A549 (cell line): ENCODE measurements around the gene RELL2. TPM values are rescaled to one million over a fixed set of nuclear protein-coding genes. Genes with fewer than 3 reads are reported as not detected.

ENCODE experiments used
- ATAC-seq, 2 experiments: fragments of 200-7000 bp in 1 of 2; fragments of >200 bp in 1 of 2; cut with Nextera tagmentation in 1 of 2; cut with Tn5 transposase in 1 of 2; 3 replicates each; pipeline versions ENCODE4 v1.8.0 to v1.9.1; 2018 to 2020; ENCODE audit warnings: mild to moderate bottlenecking in 1 of 2, moderate library complexity in 1 of 2
- CTCF ChIA-PET: fragments of 300-600 bp; sonication (Branson Sonifier 250); formaldehyde crosslinking; extraction: SDS; loops from one replicate; lab custom pipeline; 2021; ENCODE audit warnings: antibody characterized with exemption, inconsistent platforms; lab: Yijun Ruan, JAX
- POLR2A ChIA-PET: fragments of 350-600 bp; formaldehyde crosslinking; extraction: SDS; loops from one replicate; lab custom pipeline; 2021; ENCODE audit warnings: antibody characterized with exemption, inconsistent platforms; lab: Yijun Ruan, JAX
- DNase-seq, 2 experiments: peaks; one replicate each; pipeline versions ENCODE4 v3.0.0 to v3.0.0-alpha.2; 2011 to 2016; ENCODE audit warnings: low read depth in 1 of 2, low spot score in 1 of 2
- FAIRE-seq: peaks from 2 replicates; lab custom pipeline; 2011; peaks lifted over from hg19 to GRCh38; lab: Jason Lieb, UNC
- H3K27ac ChIP-seq, 2 experiments: fragments of >200 bp; sonication (Bioruptor Twin); formaldehyde crosslinking; 3 replicates each; pipeline ENCODE4 v1.5.1; 2016 to 2017
- H3K4me1 ChIP-seq: fragments of >200 bp; sonication (Bioruptor Twin); formaldehyde crosslinking; 3 replicates; pipeline ENCODE4 v1.6.1; 2016
- H3K4me2 ChIP-seq: fragments of >200 bp; sonication (Bioruptor Twin); formaldehyde crosslinking; 3 replicates; pipeline ENCODE4 v1.6.1; 2016
- H3K4me3 ChIP-seq: fragments of >200 bp; sonication (Bioruptor Twin); formaldehyde crosslinking; 3 replicates; pipeline ENCODE4 v1.5.1; 2016
- H3K9me3 ChIP-seq: fragments of >200 bp; sonication (Bioruptor Twin); formaldehyde crosslinking; 3 replicates; pipeline ENCODE4 v1.6.1; 2016
- CBX8 ChIP-seq: fragments of 200-600 bp; sonication (generic); IDR thresholded peaks from 2 replicates; pipeline ENCODE4 v1.6.1; 2016
- EHMT2 ChIP-seq: fragments of 200-600 bp; sonication (generic); IDR thresholded peaks from 2 replicates; pipeline ENCODE4 v1.6.1; 2016; ENCODE audit warnings: antibody characterized with exemption, low read depth, mild to moderate bottlenecking, moderate library complexity
- ESRRA ChIP-seq: fragments of 150-350 bp; IDR thresholded peaks from 2 replicates; pipeline ENCODE4 v1.6.1; 2014; ENCODE audit warnings: mild to moderate bottlenecking, low read length, borderline replicate concordance
- FOSB ChIP-seq: fragments of 250-450 bp; sonication (Bioruptor Pico); IDR thresholded peaks from 2 replicates; pipeline ENCODE4 v1.5.0; 2020; ENCODE audit warnings: mild to moderate bottlenecking, moderate library complexity
- FOSL2 ChIP-seq, 2 experiments: fragments of 450-650 bp in 1 of 2; fragments of >200 bp in 1 of 2; sonication (Bioruptor Twin) in 1 of 2; formaldehyde crosslinking; IDR thresholded peaks; 2 replicates each; pipeline versions ENCODE4 v1.5.0 to v1.6.1; 2016 to 2020; ENCODE audit warnings: mild to moderate bottlenecking in 1 of 2, moderate library complexity in 1 of 2
- GATA3 ChIP-seq: IDR thresholded peaks from 2 replicates; pipeline ENCODE4 v1.6.1; 2012; ENCODE audit warnings: borderline replicate concordance
- HEYL ChIP-seq: fragments of 250-450 bp; sonication (Bioruptor Pico); IDR thresholded peaks from 2 replicates; pipeline ENCODE4 v1.8.0; 2021; ENCODE audit warnings: mild to moderate bottlenecking, moderate library complexity
- HOXB13 ChIP-seq: fragments of 250-450 bp; sonication (Bioruptor Pico); IDR thresholded peaks from 2 replicates; pipeline ENCODE4 v1.5.0; 2020; ENCODE audit warnings: low read depth, mild to moderate bottlenecking, moderate library complexity
- JUNB ChIP-seq: fragments of >200 bp; sonication (Bioruptor Twin); formaldehyde crosslinking; IDR thresholded peaks from 2 replicates; pipeline ENCODE4 v1.6.1; 2016
- RAD21 ChIP-seq, 2 experiments: fragments of >200 bp in 1 of 2; sonication (Bioruptor Twin) in 1 of 2; formaldehyde crosslinking in 1 of 2; IDR thresholded peaks in 1 of 2; conservative IDR thresholded peaks in 1 of 2; 2 replicates in 1 of 2; 3 replicates in 1 of 2; pipeline ENCODE4 v1.6.1; 2012 to 2018; ENCODE audit warnings: inconsistent platforms in 1 of 2
- RFX5 ChIP-seq: fragments of 450-650 bp; IDR thresholded peaks from 2 replicates; pipeline ENCODE4 v1.7.1; 2014; ENCODE audit warnings: antibody characterized with exemption, mild to moderate bottlenecking, moderate library complexity
- SREBF2 ChIP-seq: fragments of 450-650 bp; IDR thresholded peaks from 2 replicates; pipeline ENCODE4 v1.6.1; 2014; ENCODE audit warnings: mild to moderate bottlenecking, moderate library complexity
- ZFP36 ChIP-seq: fragments of 450-650 bp; IDR thresholded peaks from 2 replicates; pipeline ENCODE4 v1.6.1; 2014; ENCODE audit warnings: borderline replicate concordance; ENCODE audit not compliant: partially characterized antibody
- WGBS: methylation state at CpG from one replicate; pipeline ENCODE4 v1.1.6; 2017; ENCODE audit errors: missing lambda C conversion rate; 5-methylcytosine and 5-hydroxymethylcytosine counted together
- polyA plus RNA-seq, 4 experiments: library from polyadenylated mRNA; depleted of rRNA in 3 of 4; stranded (reverse); fragments of >200 nt; fragmentation: RNase III in 1 of 4; extraction: RNeasy Plus Mini Kit Qiagen cat#74134 plus additional on column Dnase treatment in 1 of 4; gene quantifications; 2 replicates in 3 of 4; 3 replicates in 1 of 4; pipeline ENCODE4 v1.2.3, GENCODE V29; 2011 to 2017
- TF ChIP-seq, protein P1 (sequence below): IDR thresholded peaks from 2 replicates; pipeline ENCODE4 v1.6.1; 2012
- TF ChIP-seq, protein P2 (sequence below): IDR thresholded peaks from 2 replicates; pipeline ENCODE4 v1.6.1; 2012

Gene RELL2
- polyA plus RNA-seq, 2 of the 4 experiments (the other 2 are of a cell fraction) = 3.6 to 6.5 TPM

DNA sequence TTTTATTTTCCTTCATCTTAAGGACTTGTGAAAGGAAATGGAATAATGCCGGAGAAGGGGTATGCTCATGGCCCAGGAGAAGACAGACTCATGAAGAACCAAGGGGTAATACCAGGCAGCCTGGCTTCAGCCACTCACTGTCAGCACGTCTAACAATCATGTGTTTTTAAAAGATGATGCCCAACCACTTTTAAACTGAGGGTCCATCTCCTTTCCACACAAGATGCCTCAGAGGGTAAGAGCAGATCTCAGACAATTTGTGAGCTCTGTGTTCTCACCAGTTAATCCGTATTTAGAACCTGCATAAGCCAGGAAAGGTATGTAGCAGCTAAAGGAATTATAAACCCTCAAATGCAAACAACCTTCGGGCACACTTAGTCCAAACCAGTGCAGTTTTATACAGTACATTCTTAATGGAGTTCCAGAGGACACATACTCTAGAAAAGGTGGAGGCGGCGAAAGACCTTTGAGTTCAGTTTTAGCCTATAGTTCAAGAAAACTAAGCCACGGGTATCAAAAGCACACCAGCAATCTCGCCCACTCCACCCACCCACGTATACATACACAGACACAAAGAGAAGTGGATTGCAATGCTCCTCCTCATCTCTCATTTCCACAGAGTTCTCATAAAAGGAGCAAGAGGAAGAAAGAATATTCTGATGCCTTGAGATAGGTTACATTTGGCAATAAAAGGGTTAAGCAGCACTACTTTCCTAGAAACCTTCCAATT is 20.6 kb upstream of the RELL2 start:
- ATAC-seq = no peak
- no peak for TF ChIP-seq GATA3
- no peak for TF ChIP-seq RFX5
- TF ChIP-seq CBX8 = no peak
- no peak for TF ChIP-seq FOSL2 (IDR thresholded peaks at IDR 0.05)
- no peak for TF ChIP-seq FOSL2 (CRISPR knock-in tag; IDR thresholded peaks at IDR 0.05)
- ChIA-PET CTCF (interaction anchor here (1.1 to 20.4 kb wide), 3 partner anchors 8 to 25 kb away, joined by 5 to 303 read pairs (median 56); no protein-coding TSS in a partner anchor), POLR2A (interaction anchor here (1.1 kb wide), 1 partner anchor 21 kb away, joined by 4 read pairs; the partner anchor contains the start of genes HDAC3 and RELL2)
- Histone ChIP-seq H3K4me3 (no peak overlapping the region), H3K9me3 (no peaks in the 10 kb centered on the region), H3K4me2 (peak overlapping the region; percentile 74; the same call in 2 of the 3 replicates), H3K27ac (no peak overlapping the region), H3K4me1 (peaks cover 23% of the 10 kb centered on the region)
- no peak for FAIRE-seq
- 85% methylated on average over 9 of the region's 9 CpGs for WGBS
- DNase-seq = no peak

DNA sequence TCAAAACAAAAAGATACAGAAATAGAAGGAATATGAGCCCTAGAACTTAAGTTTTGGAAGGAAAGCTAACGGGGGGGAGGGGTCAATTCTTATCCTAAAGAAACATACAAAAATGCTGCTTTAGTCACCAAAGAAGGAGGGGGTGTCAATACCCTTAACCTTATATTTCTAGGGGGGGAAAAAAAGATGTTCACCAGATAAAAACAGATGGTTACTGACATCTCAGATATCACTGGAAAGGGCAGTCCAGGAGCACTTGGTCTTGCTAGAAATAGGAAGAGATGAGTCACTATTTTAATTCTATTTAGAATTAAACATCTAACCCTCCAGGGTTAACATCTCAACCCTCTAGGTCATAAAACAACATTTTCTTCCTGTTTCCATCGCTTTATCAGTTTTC is 19.7 kb upstream of the RELL2 start:
- no peaks in the 10 kb centered on the region for H3K9me3 ChIP-seq
- peak overlapping the region; percentile 74 for H3K4me2 ChIP-seq
- ATAC-seq (no peak), FAIRE-seq (no peak), DNase-seq (no peak)
- H3K27ac ChIP-seq = no peak overlapping the region
- peak overlapping the region; percentile 99 for H3K4me3 ChIP-seq
- H3K4me1 ChIP-seq = peaks cover 23% of the 10 kb centered on the region
- ChIA-PET CTCF (interaction anchor here (0.5 to 20.4 kb wide), 9 partner anchors 8 to 490 kb away, joined by 3 to 303 read pairs (median 5); no protein-coding TSS in a partner anchor), POLR2A (interaction anchor here (1.1 kb wide), 1 partner anchor 20 kb away, joined by 4 read pairs; the partner anchor contains the start of genes HDAC3 and RELL2)
- WGBS = 87% methylated on average over 2 of the region's 2 CpGs
- TF ChIP-seq, protein P1, sequence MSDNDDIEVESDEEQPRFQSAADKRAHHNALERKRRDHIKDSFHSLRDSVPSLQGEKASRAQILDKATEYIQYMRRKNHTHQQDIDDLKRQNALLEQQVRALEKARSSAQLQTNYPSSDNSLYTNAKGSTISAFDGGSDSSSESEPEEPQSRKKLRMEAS = no peak
- TF ChIP-seq ZFP36 = no peak
- TF ChIP-seq FOSL2 (IDR thresholded peaks at IDR 0.05) = no peak
- TF ChIP-seq FOSL2 (CRISPR knock-in tag; IDR thresholded peaks at IDR 0.05) = peak; percentile 52; the same call in 1 of the 2 replicates
- TF ChIP-seq HEYL (CRISPR knock-in tag) = no peak
- no peak for TF ChIP-seq FOSB (CRISPR knock-in tag)

DNA sequence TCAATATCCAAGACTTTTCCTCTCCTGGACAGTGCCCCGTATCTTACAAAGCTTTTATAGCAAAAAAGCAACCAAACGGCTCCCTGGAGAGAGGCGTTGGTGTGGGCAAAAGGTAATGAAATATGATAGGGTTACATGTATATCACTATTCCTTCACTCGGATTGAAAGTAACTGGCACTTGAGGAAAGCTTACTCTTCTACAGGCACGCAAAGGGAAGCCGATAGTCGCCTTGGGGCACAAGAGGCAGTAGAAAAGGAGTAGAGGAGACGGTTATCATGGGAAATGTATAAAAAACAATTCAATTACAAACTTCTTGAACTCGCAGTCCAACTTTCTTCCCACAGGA is 19.1 kb upstream of the RELL2 start:
- H3K4me2 ChIP-seq = peak overlapping the region; percentile 74
- ChIA-PET POLR2A (interaction anchor here (1.1 to 3.0 kb wide), 3 partner anchors 19 to 297 kb away, joined by 3 to 33 read pairs (median 4); partner anchors contain the start of genes HDAC3, RELL2 and TAF7), CTCF (interaction anchor here (0.9 to 20.4 kb wide), 7 partner anchors 8 to 490 kb away, joined by 3 to 303 read pairs (median 18); no protein-coding TSS in a partner anchor)
- peaks cover 23% of the 10 kb centered on the region for H3K4me1 ChIP-seq
- no peaks in the 10 kb centered on the region for H3K9me3 ChIP-seq
- H3K27ac ChIP-seq = peak overlapping the region; percentile 95 to 98; a peak in 5 of 6 replicates
- ATAC-seq (no peak), FAIRE-seq (no peak), DNase-seq (no peak)
- WGBS = 27% methylated on average over 9 of the region's 9 CpGs
- peak overlapping the region; percentile 99 for H3K4me3 ChIP-seq
- TF ChIP-seq RAD21 (conservative IDR thresholded peaks at IDR 0.05 in 1 of 2, IDR thresholded peaks at IDR 0.05 in 1 of 2) (no peak), SREBF2 (no peak), ESRRA (no peak), HOXB13 (CRISPR knock-in tag) (no peak), EHMT2 (no peak), JUNB (no peak)
- TF ChIP-seq, protein P2, sequence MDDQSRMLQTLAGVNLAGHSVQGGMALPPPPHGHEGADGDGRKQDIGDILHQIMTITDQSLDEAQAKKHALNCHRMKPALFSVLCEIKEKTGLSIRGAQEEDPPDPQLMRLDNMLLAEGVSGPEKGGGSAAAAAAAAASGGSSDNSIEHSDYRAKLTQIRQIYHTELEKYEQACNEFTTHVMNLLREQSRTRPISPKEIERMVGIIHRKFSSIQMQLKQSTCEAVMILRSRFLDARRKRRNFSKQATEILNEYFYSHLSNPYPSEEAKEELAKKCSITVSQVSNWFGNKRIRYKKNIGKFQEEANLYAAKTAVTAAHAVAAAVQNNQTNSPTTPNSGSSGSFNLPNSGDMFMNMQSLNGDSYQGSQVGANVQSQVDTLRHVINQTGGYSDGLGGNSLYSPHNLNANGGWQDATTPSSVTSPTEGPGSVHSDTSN = no peak
